Ovary (tissue), 3 donors: ENCODE data around the gene IFNAR2.

Source experiments
- CTCF ChIP-seq, 3 donors: fragments of 450-650 bp in 2 of 3; fragments of 200-600 bp in 1 of 3; IDR thresholded peaks; one replicate each; pipeline versions ENCODE4 v1.5.1 to v1.8.0; 2016 to 2022; ENCODE audit warnings: antibody characterized with exemption in 3 of 3, mild to moderate bottlenecking in 1 of 3
- EP300 ChIP-seq: sonication (generic); formaldehyde crosslinking; IDR thresholded peaks from one replicate; pipeline ENCODE4 v1.6.1; 2017; ENCODE audit warnings: antibody characterized with exemption
- POLR2A ChIP-seq: fragments of 450-650 bp; IDR thresholded peaks from one replicate; pipeline ENCODE4 v1.6.1; 2017; ENCODE audit warnings: antibody characterized with exemption, mild to moderate bottlenecking, moderate library complexity
- donor health status: DM: no; HTN: no; CAD: no.

- TF ChIP-seq CTCF (IDR thresholded peaks at IDR 0.05) (no peak), POLR2A (no peak), EP300 (no peak)
Observed at GRCh38 chr21:33206771-33207281, 22.9 kb upstream of the IFNAR2 start.
